Testis (tissue), 2 donors: ENCODE measurements around the gene SEC14L3.

ENCODE experiments used
- CTCF ChIP-seq, 3 experiments: fragments of 450-650 bp in 2 of 3; fragments of 200-600 bp in 1 of 3; sonication (generic) in 1 of 3; IDR thresholded peaks; one replicate each; pipeline ENCODE4 v1.5.1; 2016 to 2019; ENCODE audit warnings: antibody characterized with exemption in 3 of 3, mild to moderate bottlenecking in 2 of 3, moderate library complexity in 1 of 3
- POLR2A ChIP-seq: fragments of 450-650 bp; IDR thresholded peaks from one replicate; pipeline ENCODE4 v1.6.1; 2017; ENCODE audit warnings: antibody characterized with exemption, mild to moderate bottlenecking, moderate library complexity

- TF ChIP-seq CTCF (IDR thresholded peaks at IDR 0.05) = no peak
- no peak for TF ChIP-seq POLR2A
Measured at GRCh38 chr22:30490399-30490798, 18.6 kb upstream of the SEC14L3 start.
